NCI-H2227 (cell line): Measurements from ENCODE around the gene LITAF.
"Not testable (repeated sequence)": the region's sequence is repeated elsewhere in the genome, so short reads cannot be mapped to it uniquely, and the experiment has no call there.

Experiments used
- DNase-seq: peaks from one replicate; lab custom pipeline; 2025; ENCODE audit not compliant: unreplicated experiment; lab: John Stamatoyannopoulos, UW

The LITAF gene

DNA sequence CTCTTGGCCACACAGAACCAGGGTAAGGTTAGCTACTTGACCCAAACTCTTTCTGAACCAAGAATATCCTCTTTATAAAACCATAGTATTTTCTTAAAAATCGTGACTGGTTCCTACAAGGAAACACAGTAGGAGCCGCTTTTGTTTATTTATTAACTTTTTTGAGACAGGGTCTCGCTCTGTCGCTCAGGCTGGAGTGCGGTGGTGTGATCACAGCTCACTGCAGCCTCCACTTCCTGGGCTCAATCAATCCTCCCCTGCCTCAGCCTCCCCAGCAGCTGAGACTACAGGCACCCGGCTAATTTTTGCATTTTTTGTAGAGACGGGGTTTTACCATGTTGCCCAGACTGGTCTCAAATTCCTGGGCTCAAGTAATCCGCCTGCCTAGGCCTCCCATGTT, 14.7 kb upstream of the LITAF start:
- DNase-seq, result no peak

DNA sequence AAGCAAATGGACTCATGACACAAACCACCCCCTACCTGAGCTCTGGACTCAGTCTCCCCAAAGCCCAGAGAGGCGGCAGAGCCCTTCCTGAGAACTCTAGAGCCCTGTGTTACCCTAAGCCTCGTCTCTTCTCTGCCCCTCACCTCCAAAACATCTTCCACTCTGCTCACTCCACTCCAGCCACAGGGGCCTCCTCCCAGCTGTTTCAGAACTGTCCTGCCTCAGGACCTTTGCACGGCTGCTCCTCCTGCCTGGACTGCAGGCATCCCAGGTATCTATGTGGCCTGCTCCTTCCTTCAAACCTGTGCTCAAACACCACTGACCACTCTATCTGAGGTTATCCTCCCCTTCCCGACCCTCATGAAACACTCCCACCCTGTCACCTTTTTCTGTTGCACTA, 12.9 kb upstream of the LITAF start:
- DNase-seq, result no peak

DNA sequence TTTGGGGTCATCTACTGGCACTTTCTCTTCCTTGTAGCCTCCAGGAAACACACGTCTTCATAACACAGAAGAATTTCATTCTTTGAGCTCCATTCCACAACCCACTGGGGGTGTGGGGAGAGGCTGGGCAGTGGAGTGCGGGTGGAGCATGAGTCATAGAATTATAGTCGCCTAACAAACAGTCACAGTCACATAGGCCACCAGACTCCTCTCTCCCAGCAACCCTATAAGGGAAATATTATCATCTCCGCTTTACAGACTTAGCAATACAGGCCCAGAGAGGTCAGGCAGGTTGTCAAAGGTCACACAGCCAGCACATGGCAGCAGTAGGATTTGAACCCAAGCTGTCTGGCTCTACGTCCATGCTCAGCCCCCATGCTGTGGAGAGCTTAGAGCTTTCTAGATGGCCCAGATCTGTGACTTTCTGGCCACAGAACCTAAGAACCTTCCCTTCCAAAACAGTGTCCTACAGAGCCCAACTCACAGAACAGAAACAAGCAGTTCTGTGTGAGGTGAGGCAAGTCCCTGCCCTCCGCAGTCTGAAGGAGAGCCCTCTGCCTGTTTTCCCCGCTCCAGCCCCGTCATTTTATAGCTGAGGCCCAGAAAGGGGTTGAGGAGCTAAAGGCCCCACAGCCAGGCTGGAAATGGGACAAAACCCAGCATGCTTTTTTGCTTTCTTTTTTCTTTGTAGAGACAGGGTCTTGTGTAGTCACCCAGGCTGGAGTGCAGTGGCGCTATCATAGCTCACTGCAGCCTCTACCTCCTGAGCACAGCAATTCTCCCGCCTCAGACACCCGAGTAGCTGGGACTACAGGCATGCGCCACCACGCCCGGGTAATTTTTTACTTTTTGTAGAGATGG, 10.7 kb upstream of the LITAF start:
- no peak for DNase-seq

DNA sequence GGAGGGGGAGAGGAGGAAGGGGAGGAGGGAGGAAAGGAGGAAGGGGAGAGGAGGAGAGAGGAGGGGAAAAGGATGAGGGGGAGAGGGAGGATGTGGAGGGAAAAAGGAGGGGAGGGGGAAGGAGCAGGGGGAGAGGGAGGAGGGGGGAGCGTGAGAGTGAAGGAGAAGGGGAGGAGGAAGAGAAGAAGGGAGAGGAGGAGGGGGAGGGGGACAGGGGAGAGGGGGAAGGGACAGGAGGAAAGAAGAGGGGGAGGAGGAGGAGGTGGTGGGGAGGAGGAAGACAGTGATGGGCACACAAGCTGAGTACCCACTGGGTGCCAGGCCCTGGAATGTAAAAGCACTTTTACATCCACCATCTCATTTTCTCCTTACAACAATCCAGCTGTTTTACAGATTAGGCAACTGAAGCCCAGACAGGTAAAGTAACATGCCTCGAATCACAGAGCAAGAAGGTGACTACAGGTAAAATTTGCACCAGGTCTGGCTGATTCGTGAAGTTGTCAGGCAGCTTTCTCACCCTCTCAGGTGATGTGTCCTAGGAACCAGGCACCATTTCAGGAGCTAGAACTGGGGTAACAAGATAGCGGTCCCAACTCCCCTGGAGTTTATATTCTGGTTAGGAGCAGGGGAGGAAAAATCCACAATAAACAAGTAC, 10.0 kb upstream of the LITAF start:
- DNase-seq, result no peak

DNA sequence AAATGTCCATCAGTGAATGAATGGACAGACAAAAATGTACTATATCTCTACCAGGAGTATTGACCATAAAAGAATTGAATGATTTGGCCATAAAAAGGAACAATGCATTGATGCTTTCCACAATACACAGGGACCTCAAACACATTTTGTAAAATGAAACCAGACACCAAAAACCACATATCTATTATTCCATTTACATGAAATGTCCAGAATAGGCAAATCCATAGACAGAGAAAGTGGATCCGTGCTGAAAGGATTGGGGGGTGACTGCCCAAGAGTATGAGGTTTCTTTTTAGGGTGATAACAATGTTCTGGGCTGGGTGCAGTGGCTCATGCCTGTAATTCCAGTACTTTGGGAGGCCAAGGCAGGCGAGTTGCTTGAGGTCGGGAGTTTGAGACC, 6.9 kb upstream of the LITAF start:
- DNase-seq, result no peak

DNA sequence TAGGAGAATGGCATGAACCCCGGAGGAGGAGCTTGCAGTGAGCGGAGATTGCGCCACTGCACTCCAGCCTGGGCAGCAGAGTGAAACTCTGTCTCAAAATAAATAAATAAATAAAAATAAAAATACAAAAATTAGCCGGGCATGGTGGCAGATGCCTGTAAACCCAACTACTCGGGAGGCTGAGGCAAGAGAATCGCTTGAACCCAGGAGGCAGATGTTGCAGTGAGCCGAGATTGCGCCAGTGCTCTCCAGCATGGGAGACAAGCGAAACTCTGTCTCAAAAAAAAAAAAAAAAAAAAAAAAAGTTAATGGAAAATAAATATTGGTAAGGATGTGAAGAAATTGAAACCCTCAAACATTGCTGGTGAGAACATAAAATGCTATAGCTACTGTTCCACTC, 6.4 kb upstream of the LITAF start:
- DNase-seq, result not testable (repeated sequence)

DNA sequence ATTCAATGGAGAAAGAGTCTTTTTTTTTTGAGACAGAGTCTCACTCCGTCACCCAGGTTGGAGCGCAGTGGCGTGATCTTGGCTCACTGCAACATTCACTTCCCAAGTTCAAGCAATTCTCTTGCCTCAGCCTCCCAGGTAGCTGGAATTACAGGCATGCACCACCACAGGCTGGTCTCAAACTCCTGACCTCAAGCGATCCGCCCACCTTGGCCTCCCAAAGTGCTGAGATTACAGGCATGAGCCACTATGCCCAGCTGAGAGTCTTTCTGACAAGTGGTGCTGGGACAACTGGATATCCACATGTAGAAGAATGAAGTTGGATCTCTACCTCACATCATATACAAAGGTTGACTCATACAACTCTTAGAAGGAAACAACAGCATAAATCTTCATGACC, 4.9 kb upstream of the LITAF start:
- not testable (repeated sequence) for DNase-seq

DNA sequence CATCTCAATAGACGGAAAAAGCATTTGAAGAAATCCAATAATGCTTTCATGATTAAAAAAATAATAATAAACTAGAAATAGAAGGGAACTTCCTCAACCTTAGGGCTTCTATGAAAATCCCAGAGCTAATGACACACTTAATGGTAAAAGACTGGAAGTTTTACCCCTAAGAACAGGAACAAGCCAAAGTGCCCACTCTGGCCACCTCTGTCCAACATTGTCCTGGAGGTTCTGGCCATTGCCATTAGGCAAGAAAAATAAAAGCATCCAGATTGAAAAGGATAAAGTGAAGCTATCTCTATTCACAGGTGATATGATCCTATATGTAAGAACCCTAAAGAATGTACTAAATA, 2.5 kb upstream of the LITAF start:
- no peak for DNase-seq

DNA sequence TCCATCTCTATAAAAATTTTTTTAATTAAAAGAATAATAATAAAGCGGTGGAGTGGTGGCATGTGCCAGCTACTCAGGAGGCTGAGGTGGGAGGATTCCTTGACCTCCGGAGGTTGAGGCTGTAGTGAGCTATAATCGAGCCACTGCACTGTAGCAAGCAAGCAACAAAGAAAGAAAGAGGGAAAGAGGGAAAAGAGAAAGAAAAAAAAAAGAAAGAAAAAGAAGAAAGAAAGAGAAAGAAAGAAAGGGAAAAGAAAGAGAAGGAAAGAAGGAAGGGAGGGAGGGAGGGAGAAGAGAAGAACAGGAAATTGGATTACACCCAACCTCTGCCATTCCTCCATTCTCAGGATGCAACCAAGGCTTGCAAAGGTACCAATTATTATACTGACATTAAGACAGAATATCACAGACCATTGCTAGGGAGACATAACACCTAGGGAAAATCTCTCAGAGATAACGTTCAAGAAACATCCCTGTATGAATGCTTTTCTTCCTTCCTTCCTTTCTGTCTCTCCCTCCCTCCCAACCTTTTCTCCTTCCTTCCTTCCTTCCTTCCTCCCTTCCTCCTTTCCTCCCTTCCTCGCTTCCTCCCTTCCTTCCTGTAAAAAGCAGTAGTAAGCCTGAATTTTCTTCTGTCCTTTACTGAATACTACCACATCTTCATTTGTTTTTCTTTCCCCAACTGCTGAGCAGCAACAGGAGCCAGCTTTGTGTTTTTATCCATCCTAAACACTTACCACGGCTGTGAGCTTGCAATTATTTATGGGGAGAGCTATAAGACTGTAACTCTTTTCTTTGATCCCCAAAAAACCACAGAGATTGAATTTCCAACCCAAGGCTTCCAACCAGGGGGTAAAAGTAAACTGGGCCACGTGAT, 1.8 kb upstream of the LITAF start:
- DNase-seq, result no peak

DNA sequence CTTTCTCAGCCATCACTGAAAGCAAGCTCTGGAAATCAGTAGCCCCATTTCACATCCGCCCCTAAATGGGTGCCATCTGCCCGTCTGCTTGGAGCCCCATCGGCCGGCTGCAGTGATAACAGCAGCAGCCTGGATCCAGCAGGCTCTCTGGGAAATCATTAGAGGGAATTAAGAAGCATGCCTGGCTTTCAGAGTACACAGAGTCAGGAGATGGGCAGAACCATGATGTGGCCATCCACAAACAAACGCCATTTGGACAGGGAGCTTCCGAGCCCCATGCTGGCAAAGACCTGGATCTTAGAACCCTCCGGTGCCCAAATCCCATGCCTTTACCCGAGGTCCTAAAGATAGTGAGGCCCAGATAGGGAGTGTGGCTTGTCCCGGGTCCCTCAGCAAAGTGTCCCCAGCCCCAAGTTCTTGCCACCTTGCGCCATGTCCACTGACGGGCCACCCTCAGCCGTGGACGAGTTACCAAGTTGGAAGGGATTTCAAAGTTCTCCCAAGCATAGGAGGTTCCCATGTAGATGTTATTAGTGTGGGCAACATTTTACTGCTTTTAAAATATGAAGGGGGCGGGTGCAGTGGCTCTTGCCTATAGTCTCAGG, 1.0 kb upstream of the LITAF start:
- no peak for DNase-seq

DNA sequence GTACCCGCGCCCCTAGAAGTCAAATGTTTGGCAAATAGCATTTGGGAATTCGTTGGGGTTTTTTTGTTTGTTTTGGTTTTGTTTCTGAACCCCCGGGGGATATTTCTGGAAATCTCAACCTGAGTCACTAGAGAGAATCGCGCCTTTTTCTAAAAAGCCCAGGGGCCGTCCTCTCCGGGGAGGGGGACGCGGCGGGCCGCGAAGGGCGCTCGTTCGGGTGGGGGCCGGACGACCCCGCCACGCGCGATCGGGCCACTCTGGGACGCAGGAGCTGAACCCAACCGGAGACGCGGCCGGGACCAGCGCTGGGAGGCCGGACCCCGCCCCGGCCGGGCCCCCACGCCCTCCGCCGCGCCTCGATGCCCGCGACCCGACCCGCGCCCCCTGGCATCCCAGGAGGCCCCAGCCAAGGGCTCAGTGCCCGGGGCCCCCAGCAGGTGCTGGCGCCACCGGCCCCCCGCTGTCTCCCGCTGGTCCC, 302 bp downstream of the LITAF start:
- no peak for DNase-seq

DNA sequence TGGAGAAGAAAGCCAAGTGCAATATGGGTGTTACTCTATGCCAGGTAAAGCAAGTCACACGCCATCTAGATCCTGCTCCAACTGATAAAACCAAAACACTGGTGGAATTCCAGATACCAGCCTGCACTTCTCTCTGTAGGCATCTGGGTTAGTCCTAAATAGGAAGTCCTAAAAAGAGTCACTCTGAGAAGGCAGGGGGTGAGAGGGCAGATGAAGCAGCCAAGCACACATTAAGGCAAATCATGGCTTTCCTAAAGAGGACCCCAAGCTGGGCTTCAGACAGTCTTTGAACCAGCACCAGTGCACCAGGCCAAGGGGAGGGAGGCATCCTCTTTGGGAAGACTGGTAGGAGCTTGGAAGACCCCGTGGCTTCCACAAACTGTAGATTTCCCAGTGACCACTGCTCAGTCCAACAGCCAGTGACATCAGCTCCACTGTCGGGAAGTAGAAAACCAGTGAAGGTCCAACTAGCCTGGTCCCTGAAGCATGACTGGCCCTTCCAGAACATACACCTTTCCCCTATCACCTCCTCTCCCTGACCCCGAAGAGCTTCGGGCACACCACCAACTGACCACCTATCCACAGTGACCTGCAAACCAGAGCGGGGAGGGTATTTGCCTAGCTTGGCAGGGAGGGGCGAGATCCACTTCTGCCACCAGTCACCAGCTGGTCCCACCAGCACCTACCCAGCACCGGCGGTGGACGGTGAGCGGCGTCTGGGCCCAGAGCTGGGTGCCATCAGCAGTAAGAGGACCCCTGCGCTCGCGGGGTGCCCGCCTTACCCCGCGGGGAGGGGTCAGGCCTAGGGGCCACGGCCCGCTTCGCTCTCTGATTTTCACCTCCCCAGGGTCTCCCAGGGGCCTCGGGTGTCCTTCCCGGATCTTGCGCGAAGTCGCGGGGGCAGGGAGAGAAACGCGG, 1.0 kb downstream of the LITAF start:
- no peak for DNase-seq

DNA sequence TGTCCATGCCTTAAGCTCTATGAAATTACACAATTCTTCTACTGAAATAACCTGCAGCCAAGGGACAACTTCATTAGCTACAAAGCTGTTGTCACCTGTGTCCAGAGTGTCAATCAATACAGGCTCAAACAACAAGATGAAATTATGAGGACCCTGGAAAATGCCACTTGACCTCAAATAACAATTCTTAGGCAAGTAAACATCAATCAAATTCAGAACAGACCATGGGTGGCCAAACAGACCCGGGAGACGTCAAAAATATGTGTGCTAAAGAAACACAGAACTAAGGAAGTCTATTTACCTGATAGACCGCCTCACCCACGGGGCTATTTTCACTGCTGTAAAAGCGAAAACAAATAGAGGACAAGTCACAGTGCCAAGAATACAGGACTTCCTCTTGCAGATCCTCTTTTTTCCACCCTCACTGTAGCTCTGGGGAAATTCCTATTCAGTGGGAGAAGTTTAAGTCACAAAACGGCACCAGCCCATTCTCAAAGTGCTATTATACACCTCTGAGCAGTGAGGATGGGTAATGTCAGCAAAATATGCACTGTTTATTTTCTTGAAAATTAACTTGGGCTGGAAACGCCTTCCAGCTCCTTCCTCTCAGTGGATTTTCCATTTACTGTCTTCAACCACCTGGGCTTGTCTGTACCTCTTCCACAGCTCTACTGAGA, 2.7 kb downstream of the LITAF start:
- peak; percentile 53 for DNase-seq

DNA sequence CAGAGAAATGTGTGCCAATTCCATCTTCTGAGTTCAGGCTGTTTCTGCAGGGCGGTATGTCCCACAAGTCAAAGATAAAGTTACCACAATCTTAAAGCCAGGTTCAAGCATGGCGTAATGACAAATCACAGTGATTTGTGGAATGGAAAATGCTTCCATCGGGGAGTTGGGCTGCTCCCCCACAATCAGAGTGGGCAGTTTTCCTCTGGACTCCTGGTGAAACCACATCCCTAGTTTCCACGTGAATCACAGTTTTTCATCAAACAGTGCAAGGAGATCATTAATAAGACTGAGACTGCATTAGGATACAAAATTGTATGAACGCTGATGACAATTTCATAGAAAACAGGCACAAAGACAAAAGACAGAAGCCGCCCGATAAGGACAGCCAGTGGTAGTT, 3.6 kb downstream of the LITAF start:
- DNase-seq, result no peak

DNA sequence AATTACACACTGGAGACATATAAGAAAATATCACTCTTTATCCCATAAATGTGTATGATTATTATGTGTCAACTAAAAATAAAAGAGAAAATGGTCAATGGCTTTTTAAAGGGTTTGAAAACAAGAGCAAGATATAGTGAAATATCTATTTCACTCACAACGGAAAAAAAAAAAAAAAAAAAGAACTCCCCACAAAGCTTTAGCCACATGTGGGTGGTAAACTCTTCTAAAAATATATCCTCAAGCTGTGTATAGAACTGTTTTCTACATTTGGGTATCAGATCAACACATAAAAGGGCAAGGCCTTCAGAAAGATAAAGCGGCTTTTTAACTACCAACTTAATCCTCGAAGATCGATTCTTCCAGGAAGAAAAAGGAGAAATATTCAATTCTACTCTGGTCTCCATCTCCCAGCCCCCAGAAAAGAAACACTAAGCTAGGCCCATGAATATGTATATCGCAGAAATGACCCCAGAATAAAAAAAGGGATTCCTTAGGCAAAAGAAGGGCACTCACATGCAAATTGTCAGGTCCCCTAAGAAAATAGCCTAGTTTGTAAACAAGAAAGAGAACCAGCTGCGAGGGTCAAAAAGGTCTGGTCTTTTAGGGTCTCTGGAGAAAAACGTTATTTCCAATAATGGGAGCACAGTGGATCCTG, 4.4 kb downstream of the LITAF start:
- DNase-seq, result no peak

DNA sequence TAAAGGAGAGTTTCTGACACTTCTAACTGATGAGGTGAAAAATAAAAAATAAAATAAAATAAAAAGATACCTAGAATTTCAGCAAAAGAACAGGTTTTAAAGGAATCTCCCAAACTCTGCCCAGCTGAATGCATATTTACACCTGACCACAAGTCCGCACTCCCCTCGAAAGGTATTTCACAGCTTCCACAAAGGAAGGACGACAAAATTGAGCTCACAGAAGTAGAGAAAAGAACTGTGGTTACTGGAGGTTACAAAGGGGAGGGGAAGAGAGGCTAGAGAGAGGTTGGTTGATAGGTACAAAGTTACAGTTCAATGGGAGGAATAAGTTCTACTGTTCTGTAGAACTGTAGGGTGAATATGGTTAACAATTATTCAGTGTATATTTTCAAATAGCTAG, 5.0 kb downstream of the LITAF start:
- DNase-seq, result no peak

DNA sequence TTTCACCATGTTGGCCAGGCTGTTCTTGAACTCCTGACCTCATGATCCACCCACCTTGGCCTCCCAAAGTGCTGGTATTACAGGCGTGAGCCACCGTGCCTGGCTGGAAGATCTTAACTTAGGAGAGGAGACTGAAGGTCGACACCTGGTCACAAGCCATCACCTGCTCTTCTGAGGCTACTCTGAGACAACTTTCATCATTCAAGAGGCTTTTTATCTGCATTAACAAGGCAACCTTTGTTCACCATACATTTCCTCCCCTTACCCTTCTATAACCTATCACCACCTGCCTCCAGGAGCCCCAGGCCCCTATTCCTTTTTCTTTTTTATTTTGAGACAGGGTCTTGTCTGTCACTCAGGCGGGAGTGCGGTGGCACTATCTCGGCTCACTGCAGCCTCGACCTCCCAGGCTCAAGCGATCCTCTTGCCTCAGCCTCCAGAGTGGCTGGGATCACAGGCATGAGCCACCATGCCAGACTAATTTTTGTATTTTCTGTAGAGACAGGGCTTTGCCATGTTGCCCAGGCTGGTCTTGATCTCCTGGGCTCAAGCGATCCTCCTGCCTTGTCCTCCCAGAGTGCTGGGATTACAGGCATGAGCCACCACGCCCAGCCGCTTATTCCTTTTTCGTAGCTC, 6.2 kb downstream of the LITAF start:
- DNase-seq, result no peak

DNA sequence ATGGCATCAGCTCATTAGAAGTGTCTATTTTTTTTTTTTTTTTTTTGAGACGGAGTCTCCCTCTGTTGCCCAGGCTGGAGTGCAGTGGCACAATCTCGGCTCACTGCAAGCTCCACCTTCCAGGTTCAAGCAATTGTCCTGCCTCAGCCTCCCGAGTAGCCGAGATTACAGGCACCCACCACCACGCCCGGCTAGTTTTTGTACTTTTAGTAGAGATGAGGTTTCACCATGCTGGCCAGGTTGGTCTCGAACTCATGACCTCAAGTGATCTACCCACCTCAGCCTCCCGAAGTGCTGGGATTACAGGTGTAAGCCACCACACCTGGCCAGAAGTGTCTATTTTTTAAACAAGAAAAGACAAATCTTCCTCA, 9.4 kb downstream of the LITAF start:
- not testable (repeated sequence) for DNase-seq
